ENCODE data around the gene GARRE1.
"Not testable (repeated sequence)": the region's sequence is repeated elsewhere in the genome, so short reads cannot be mapped to it uniquely, and the experiment has no call there.

GARRE1 gene

GRCh38 chr19:34248941-34249340 lies 5.4 kb upstream of the GARRE1 start:
- Histone ChIP-seq H4K20me1 (ENCODE audit: insufficient read depth, low read length) (no peaks in the 10 kb centered on the region), H3K27ac (ENCODE audit: low read length) (no peak overlapping the region), H3K9me2 (replicated peaks; ENCODE audit: insufficient read depth, low read length) (no peaks in the 10 kb centered on the region), H3K9me3 (replicated peaks; ENCODE audit: insufficient read depth, low read length) (no peaks in the 10 kb centered on the region), H3K79me2 (ENCODE audit: low read length) (no peaks in the 10 kb centered on the region), H3K36me3 (replicated peaks; ENCODE audit: insufficient read depth, low read length) (no peaks in the 10 kb centered on the region), H3K4me3 (ENCODE audit: low read length) (no peak overlapping the region), H3K4me2 (ENCODE audit: low read depth, low read length) (no peak overlapping the region), H3K27me3 (replicated peaks; ENCODE audit: insufficient read depth, low read length) (no peaks in the 10 kb centered on the region), H3K4me1 (ENCODE audit: low read length) (no peaks in the 10 kb centered on the region), H3K9ac (ENCODE audit: low read length) (no peak overlapping the region), H3F3A (ENCODE audit: insufficient read depth, low read length) (no peaks in the 10 kb centered on the region), H2AFZ (ENCODE audit: low read length) (no peak overlapping the region)
- no peak for TF ChIP-seq EZH2 (optimal IDR thresholded peaks at IDR 0.05; ENCODE audit: low read depth, low read length)
- TF ChIP-seq, protein P1, sequence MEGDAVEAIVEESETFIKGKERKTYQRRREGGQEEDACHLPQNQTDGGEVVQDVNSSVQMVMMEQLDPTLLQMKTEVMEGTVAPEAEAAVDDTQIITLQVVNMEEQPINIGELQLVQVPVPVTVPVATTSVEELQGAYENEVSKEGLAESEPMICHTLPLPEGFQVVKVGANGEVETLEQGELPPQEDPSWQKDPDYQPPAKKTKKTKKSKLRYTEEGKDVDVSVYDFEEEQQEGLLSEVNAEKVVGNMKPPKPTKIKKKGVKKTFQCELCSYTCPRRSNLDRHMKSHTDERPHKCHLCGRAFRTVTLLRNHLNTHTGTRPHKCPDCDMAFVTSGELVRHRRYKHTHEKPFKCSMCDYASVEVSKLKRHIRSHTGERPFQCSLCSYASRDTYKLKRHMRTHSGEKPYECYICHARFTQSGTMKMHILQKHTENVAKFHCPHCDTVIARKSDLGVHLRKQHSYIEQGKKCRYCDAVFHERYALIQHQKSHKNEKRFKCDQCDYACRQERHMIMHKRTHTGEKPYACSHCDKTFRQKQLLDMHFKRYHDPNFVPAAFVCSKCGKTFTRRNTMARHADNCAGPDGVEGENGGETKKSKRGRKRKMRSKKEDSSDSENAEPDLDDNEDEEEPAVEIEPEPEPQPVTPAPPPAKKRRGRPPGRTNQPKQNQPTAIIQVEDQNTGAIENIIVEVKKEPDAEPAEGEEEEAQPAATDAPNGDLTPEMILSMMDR (IDR thresholded peaks at IDR 0.05; ENCODE audit: low read length), result no peak
- no peak for TF ChIP-seq EZH2phosphoT487 (IDR thresholded peaks at IDR 0.05; ENCODE audit: low read length)
- DNase-seq, result no peak

DNA sequence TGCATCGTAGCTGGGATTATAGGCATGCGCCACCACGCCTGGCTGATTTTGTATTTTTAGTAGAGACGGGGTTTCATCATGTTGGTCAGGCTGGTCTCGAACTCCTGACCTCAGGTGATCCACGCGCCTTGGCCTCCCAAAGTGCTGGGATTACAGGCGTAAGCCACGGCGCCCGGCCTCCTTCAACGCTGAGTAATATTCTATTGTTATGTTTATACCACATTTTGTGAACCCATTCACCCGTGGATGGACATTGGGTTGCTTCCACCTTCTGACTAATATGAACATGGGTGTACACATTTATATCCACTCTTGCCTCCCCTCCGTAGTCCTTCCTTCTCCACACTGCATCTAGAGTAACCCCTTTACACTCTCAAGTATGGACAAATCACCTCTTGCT lies 1.2 kb upstream of the GARRE1 start:
- not testable (repeated sequence) for H3K4me3 ChIP-seq (ENCODE audit: low read length); H3K9me2 ChIP-seq (replicated peaks; ENCODE audit: insufficient read depth, low read length); H3F3A ChIP-seq (ENCODE audit: insufficient read depth, low read length); H3K4me1 ChIP-seq (ENCODE audit: low read length); H4K20me1 ChIP-seq (ENCODE audit: insufficient read depth, low read length); H3K9ac ChIP-seq (ENCODE audit: low read length); H3K36me3 ChIP-seq (replicated peaks; ENCODE audit: insufficient read depth, low read length); H3K9me3 ChIP-seq (replicated peaks; ENCODE audit: insufficient read depth, low read length); H3K27ac ChIP-seq (ENCODE audit: low read length); H3K27me3 ChIP-seq (replicated peaks; ENCODE audit: insufficient read depth, low read length); DNase-seq
- Histone ChIP-seq H3K79me2 (ENCODE audit: low read length) (peaks cover 26% of the 10 kb centered on the region), H3K4me2 (ENCODE audit: low read depth, low read length) (peak overlapping the region; percentile 68; the same call in 1 of the 2 replicates), H2AFZ (ENCODE audit: low read length) (peak overlapping the region; percentile 93; the same call in 1 of the 2 replicates)

DNA sequence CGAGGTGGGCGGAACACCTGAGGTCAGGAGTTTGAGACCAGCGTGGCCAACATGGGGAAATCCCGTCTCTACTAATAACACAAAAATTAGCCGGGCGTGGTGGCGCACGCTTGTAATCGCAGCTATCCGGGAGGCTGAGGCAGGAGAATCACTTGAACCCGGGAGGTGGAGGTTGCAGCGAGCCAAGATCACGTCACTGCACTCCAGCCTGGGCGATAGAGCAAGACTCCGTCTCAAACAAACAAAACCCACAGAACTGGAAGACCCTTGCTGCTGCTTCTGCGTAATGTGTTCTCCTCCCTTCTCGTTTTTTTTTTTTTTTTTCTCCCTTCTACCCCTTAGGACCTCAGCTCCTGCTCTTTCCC lies 691 bp upstream of the GARRE1 start:
- H3K9me3 ChIP-seq (replicated peaks; ENCODE audit: insufficient read depth, low read length); H3K9me2 ChIP-seq (replicated peaks; ENCODE audit: insufficient read depth, low read length); H3K36me3 ChIP-seq (replicated peaks; ENCODE audit: insufficient read depth, low read length); H4K20me1 ChIP-seq (ENCODE audit: insufficient read depth, low read length); DNase-seq; H3K4me1 ChIP-seq (ENCODE audit: low read length); H3K27ac ChIP-seq (ENCODE audit: low read length); H3F3A ChIP-seq (ENCODE audit: insufficient read depth, low read length); H3K27me3 ChIP-seq (replicated peaks; ENCODE audit: insufficient read depth, low read length): not testable (repeated sequence)
- peaks cover 26% of the 10 kb centered on the region for H3K79me2 ChIP-seq (ENCODE audit: low read length)
- H2AFZ ChIP-seq (ENCODE audit: low read length), result peak overlapping the region; percentile 93
- H3K4me2 ChIP-seq (ENCODE audit: low read depth, low read length), result peak overlapping the region; percentile 68; the same call in 1 of the 2 replicates
- H3K4me3 ChIP-seq (ENCODE audit: low read length), result peak overlapping the region; percentile 70
- H3K9ac ChIP-seq (ENCODE audit: low read length), result peak overlapping the region; percentile 88; the same call in 1 of the 2 replicates

DNA sequence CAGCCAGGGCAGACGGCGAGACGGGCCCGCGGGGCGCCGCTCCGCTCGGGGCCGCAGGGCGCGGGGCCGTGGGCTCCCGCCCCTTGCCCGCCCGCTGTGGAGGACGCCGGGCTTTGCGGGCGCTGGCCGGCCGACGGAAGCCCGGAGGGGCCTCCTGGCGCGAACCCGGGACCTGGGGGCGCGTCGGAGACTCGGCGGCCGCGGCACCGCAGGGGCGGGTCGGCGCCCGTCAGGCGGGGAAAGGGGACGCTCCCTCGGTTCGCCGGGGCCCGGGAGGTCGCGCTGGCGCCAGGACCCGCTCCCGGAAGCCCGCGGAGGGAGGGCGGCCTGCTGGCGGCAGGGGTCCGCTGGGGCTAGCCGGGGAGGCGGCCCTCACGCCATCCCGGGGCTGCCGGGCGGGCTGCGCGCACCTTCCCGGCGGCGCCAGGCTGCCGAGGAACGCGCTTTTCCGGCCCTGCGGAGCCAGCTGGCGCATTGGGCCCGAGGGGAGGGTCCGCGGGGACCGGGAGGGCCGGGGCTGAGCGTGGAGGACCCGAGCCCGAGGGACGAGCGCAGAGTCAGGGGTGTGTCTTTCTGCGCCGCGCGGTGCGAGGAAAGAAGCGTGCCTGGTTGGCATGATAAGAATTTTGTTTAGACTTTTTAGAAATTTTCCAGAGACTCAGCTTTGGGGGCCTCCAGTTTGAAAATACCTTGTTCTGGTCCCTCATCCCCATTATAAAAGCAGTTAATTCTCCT lies 511 bp downstream of the GARRE1 start:
- Histone ChIP-seq H3K4me1 (ENCODE audit: low read length) (no peaks in the 10 kb centered on the region; the same call in 1 of the 2 replicates), H3K27me3 (replicated peaks; ENCODE audit: insufficient read depth, low read length) (no peaks in the 10 kb centered on the region), H3K9me2 (replicated peaks; ENCODE audit: insufficient read depth, low read length) (no peaks in the 10 kb centered on the region), H3F3A (ENCODE audit: insufficient read depth, low read length) (no peaks in the 10 kb centered on the region), H3K4me3 (ENCODE audit: low read length) (peak overlapping the region; percentile 86), H3K9ac (ENCODE audit: low read length) (peak overlapping the region; percentile 72), H4K20me1 (ENCODE audit: insufficient read depth, low read length) (no peaks in the 10 kb centered on the region), H3K4me2 (ENCODE audit: low read depth, low read length) (peak overlapping the region; percentile 91), H2AFZ (ENCODE audit: low read length) (peak overlapping the region; percentile 23), H3K79me2 (ENCODE audit: low read length) (peaks cover 26% of the 10 kb centered on the region), H3K27ac (ENCODE audit: low read length) (no peak overlapping the region), H3K36me3 (replicated peaks; ENCODE audit: insufficient read depth, low read length) (no peaks in the 10 kb centered on the region), H3K9me3 (replicated peaks; ENCODE audit: insufficient read depth, low read length) (no peaks in the 10 kb centered on the region)
- TF ChIP-seq, protein P1 (IDR thresholded peaks at IDR 0.05; ENCODE audit: low read length), result no peak
- TF ChIP-seq EZH2phosphoT487 (IDR thresholded peaks at IDR 0.05; ENCODE audit: low read length), result no peak
- TF ChIP-seq EZH2 (optimal IDR thresholded peaks at IDR 0.05; ENCODE audit: low read depth, low read length), result no peak
- peak; percentile 45 for DNase-seq

Data from MM.1S (cell line).